Calu3 (cell line): ENCODE measurements around the gene C16orf87. TPM values are rescaled to one million over a fixed set of nuclear protein-coding genes. Genes with fewer than 3 reads are reported as not detected.

Experiments
- BruUV-seq: library from RNA; stranded (reverse); fragments of 400-500 nt; replicated peaks from 2 replicates; lab custom pipeline; 2021; lab: Mats Ljungman, UMichigan
- CTCF ChIA-PET: fragments of 300-600 bp; sonication (Branson Sonifier 250); formaldehyde crosslinking; loops from one replicate; lab custom pipeline; 2022; ENCODE audit warnings: antibody characterized with exemption; lab: Charles Lee
- DNase-seq: peaks from one replicate; pipeline ENCODE4 v3.0.0; 2022
- H3K27ac Mint-ChIP-seq: one replicate; pipeline ENCODE4 v1.8.0; 2022; ENCODE audit warnings: mixed read lengths; ENCODE audit not compliant: unreplicated experiment
- H3K27me3 Mint-ChIP-seq: one replicate; pipeline ENCODE4 v1.8.0; 2022; ENCODE audit warnings: mixed read lengths; ENCODE audit not compliant: unreplicated experiment
- H3K36me3 Mint-ChIP-seq: one replicate; pipeline ENCODE4 v1.8.0; 2022; ENCODE audit warnings: mild to moderate bottlenecking, moderate library complexity, mixed read lengths; ENCODE audit not compliant: insufficient read depth, unreplicated experiment
- H3K4me1 Mint-ChIP-seq: one replicate; pipeline ENCODE4 v1.8.0; 2022; ENCODE audit warnings: mild to moderate bottlenecking, low read depth, mixed read lengths; ENCODE audit not compliant: unreplicated experiment
- H3K4me3 Mint-ChIP-seq: one replicate; pipeline ENCODE4 v1.8.0; 2022; ENCODE audit warnings: mild to moderate bottlenecking, low read depth, moderate library complexity, mixed read lengths; ENCODE audit not compliant: unreplicated experiment
- H3K9me3 Mint-ChIP-seq: one replicate; pipeline ENCODE4 v1.8.0; 2022; ENCODE audit warnings: low read depth, mixed read lengths; ENCODE audit not compliant: unreplicated experiment
- CTCF ChIP-seq: fragments of 200-600 bp; IDR thresholded peaks from one replicate; pipeline ENCODE4 v1.8.0; 2022; ENCODE audit warnings: antibody characterized with exemption; ENCODE audit not compliant: unreplicated experiment
- intact Hi-C: fragments of 100-400 bp; cut with micrococcal nuclease; formaldehyde crosslinking; loops from one replicate; pipeline ENCODE4 v1.10.0; 2022; ENCODE audit not compliant: unreplicated experiment
- total RNA-seq: library from RNA; stranded (reverse); gene quantifications from 2 replicates; pipeline ENCODE4 v1.2.3, GENCODE V29; 2022

Gene C16orf87
- total RNA-seq, 1 experiment from 2014 or later = 11.6 TPM

- H3K4me1 Mint-ChIP-seq = peaks cover 35% of the 10 kb centered on the region
- H3K9me3 Mint-ChIP-seq = no peaks in the 10 kb centered on the region
- no peak overlapping the region for H3K27ac Mint-ChIP-seq
- no TSS peak for BruUV-seq
- no peak for TF ChIP-seq CTCF
- DNase-seq = no peak
- intact Hi-C loops = loop anchor here (10.0 kb wide), 1 partner anchor 163 kb away; no protein-coding TSS in a partner anchor
- H3K4me3 Mint-ChIP-seq = no peak overlapping the region
- CTCF ChIA-PET = interaction anchor here (0.6 to 4.1 kb wide), 7 partner anchors 12 to 278 kb away, joined by 3 to 45 read pairs (median 5); no protein-coding TSS in a partner anchor
- no peaks in the 10 kb centered on the region for H3K36me3 Mint-ChIP-seq
- no peaks in the 10 kb centered on the region for H3K27me3 Mint-ChIP-seq
Measured at GRCh38 chr16:46852130-46852529, 21.1 kb upstream of the C16orf87 start.

- Mint-ChIP-seq H3K4me1 (peaks cover 35% of the 10 kb centered on the region), H3K9me3 (no peaks in the 10 kb centered on the region), H3K36me3 (no peaks in the 10 kb centered on the region), H3K27ac (no peak overlapping the region), H3K4me3 (no peak overlapping the region), H3K27me3 (no peaks in the 10 kb centered on the region)
- CTCF ChIA-PET = interaction anchor here (0.6 to 4.1 kb wide), 5 partner anchors 33 to 63 kb away, joined by 3 to 45 read pairs (median 4); partner anchors contain the start of gene GPT2
- BruUV-seq = no TSS peak
- TF ChIP-seq CTCF = no peak
- intact Hi-C loops = loop anchor here (10.0 kb wide), 1 partner anchor 164 kb away; no protein-coding TSS in a partner anchor
- no peak for DNase-seq
Measured at GRCh38 chr16:46850619-46851555, 19.9 kb upstream of the C16orf87 start.

- Mint-ChIP-seq H3K27me3 (no peaks in the 10 kb centered on the region), H3K27ac (no peak overlapping the region), H3K36me3 (no peaks in the 10 kb centered on the region), H3K4me3 (no peak overlapping the region), H3K4me1 (peaks cover 32% of the 10 kb centered on the region), H3K9me3 (no peaks in the 10 kb centered on the region)
- intact Hi-C loops = no loop called here
- no peak for DNase-seq
- TF ChIP-seq CTCF = no peak
- BruUV-seq = no TSS peak
- CTCF ChIA-PET = interaction anchor here (0.6 kb wide), 1 partner anchor 21 kb away, joined by 3 read pairs; no protein-coding TSS in a partner anchor
Measured at GRCh38 chr16:46848768-46849764, 18.1 kb upstream of the C16orf87 start.

- intact Hi-C loops = no loop called here
- BruUV-seq = no TSS peak
- no peak for TF ChIP-seq CTCF
- H3K4me1 Mint-ChIP-seq = peaks cover 7% of the 10 kb centered on the region
- H3K4me3 Mint-ChIP-seq = no peak overlapping the region
- no peaks in the 10 kb centered on the region for H3K36me3 Mint-ChIP-seq
- DNase-seq = no peak
- CTCF ChIA-PET = no interaction called here
- peaks cover 4% of the 10 kb centered on the region for H3K9me3 Mint-ChIP-seq
- no peaks in the 10 kb centered on the region for H3K27me3 Mint-ChIP-seq
- no peak overlapping the region for H3K27ac Mint-ChIP-seq
Measured at GRCh38 chr16:46845952-46846351, 15.0 kb upstream of the C16orf87 start.
